ENCODE results near the gene IFI16. TPM values are rescaled to one million over a fixed set of nuclear protein-coding genes. Genes with fewer than 3 reads are reported as not detected.

The IFI16 gene
- total RNA-seq, 1 experiment from 2014 or later = 0.98 TPM

DNA sequence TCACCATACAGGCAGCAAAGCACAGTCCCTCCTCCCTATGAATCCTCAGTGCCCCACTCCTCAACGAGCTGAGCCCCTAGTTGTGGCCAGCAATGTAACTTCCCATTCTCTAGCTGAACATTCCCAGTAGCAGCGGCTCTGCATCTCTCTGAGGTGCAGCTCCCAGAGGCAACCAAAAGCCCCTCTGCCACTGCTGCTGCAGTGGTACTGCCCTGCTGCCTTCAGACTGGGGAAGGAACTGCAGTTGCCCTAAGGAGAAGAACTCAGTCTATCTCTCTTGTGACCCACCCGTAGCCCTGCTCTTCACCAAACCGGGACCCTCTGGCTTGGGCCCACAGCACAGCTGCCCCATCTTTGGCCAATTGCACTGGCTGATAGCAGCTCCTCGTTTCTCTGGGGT is 46.7 kb upstream of the IFI16 start:
- ATAC-seq (no peak), DNase-seq (no peak)
- H2AFZ ChIP-seq (ENCODE audit: low read length) = no peak overlapping the region
- H3K36me3 ChIP-seq (ENCODE audit: low read depth, low read length) = no peaks in the 10 kb centered on the region
- no peak overlapping the region for H3K27ac ChIP-seq (ENCODE audit: low read length)
- TF ChIP-seq EZH2phosphoT487 (IDR thresholded peaks at IDR 0.05; ENCODE audit: borderline replicate concordance, low read length) (no peak), EZH2 (IDR thresholded peaks at IDR 0.05; ENCODE audit: low read length, unreplicated experiment) (no peak), CTCF (conservative IDR thresholded peaks at IDR 0.05; ENCODE audit: low read depth, low read length) (no peak)
- CTCF ChIA-PET = no interaction called here
- POLR2A ChIA-PET (ENCODE audit: unreplicated experiment) = no interaction called here
- H3K9me3 ChIP-seq (ENCODE audit: low read length) = no peaks in the 10 kb centered on the region
- no peaks in the 10 kb centered on the region for H3K9me2 ChIP-seq (replicated peaks; ENCODE audit: low read length)
- H3K79me2 ChIP-seq (ENCODE audit: low read length) = no peaks in the 10 kb centered on the region
- H3K4me2 ChIP-seq (ENCODE audit: low read length) = no peak overlapping the region
- BruUV-seq (replicated peaks) = no TSS peak
- no peaks in the 10 kb centered on the region for H4K20me1 ChIP-seq (ENCODE audit: low read length)
- H3K27me3 ChIP-seq (ENCODE audit: low read length) = no peaks in the 10 kb centered on the region
- no peaks in the 10 kb centered on the region for H3K4me1 ChIP-seq (ENCODE audit: insufficient read depth, low read length)
- intact Hi-C loops (cut with micrococcal nuclease) = no loop called here
- H3K9ac ChIP-seq (ENCODE audit: low read length) = no peak overlapping the region
- no peaks in the 10 kb centered on the region for H3F3A ChIP-seq (ENCODE audit: low read length, unreplicated experiment)
- no peak overlapping the region for H3K4me3 ChIP-seq (ENCODE audit: low read length)

- no TSS peak for BruUV-seq (replicated peaks)
- no peaks in the 10 kb centered on the region for H4K20me1 ChIP-seq (ENCODE audit: low read length)
- H3K9me2 ChIP-seq (replicated peaks; ENCODE audit: low read length) = no peaks in the 10 kb centered on the region
- H3K9me3 ChIP-seq (ENCODE audit: low read length) = no peaks in the 10 kb centered on the region
- H2AFZ ChIP-seq (ENCODE audit: low read length) = no peak overlapping the region
- no peak overlapping the region for H3K4me2 ChIP-seq (ENCODE audit: low read length)
- no peaks in the 10 kb centered on the region for H3K36me3 ChIP-seq (ENCODE audit: low read depth, low read length)
- intact Hi-C loops (cut with micrococcal nuclease) = no loop called here
- no peak for TF ChIP-seq CTCF (conservative IDR thresholded peaks at IDR 0.05; ENCODE audit: low read depth, low read length)
- no peak for TF ChIP-seq EZH2 (IDR thresholded peaks at IDR 0.05; ENCODE audit: low read length, unreplicated experiment)
- no peak for TF ChIP-seq EZH2phosphoT487 (IDR thresholded peaks at IDR 0.05; ENCODE audit: borderline replicate concordance, low read length)
- no peak overlapping the region for H3K27ac ChIP-seq (ENCODE audit: low read length)
- no peaks in the 10 kb centered on the region for H3K4me1 ChIP-seq (ENCODE audit: insufficient read depth, low read length)
- no peaks in the 10 kb centered on the region for H3K79me2 ChIP-seq (ENCODE audit: low read length)
- ATAC-seq = no peak
- H3F3A ChIP-seq (ENCODE audit: low read length, unreplicated experiment) = no peaks in the 10 kb centered on the region
- ChIA-PET POLR2A (ENCODE audit: unreplicated experiment) (no interaction called here), CTCF (no interaction called here)
- no peak overlapping the region for H3K4me3 ChIP-seq (ENCODE audit: low read length)
- no peaks in the 10 kb centered on the region for H3K27me3 ChIP-seq (ENCODE audit: low read length)
- DNase-seq = no peak
- no peak overlapping the region for H3K9ac ChIP-seq (ENCODE audit: low read length)
These were observed 40.5 kb upstream of the IFI16 start for GRCh38 chr1:158969166-158969565.

- Histone ChIP-seq H3K27me3 (ENCODE audit: low read length) (peaks cover 5% of the 10 kb centered on the region), H3K27ac (ENCODE audit: low read length) (no peak overlapping the region), H2AFZ (ENCODE audit: low read length) (no peak overlapping the region), H4K20me1 (ENCODE audit: low read length) (no peaks in the 10 kb centered on the region), H3K36me3 (ENCODE audit: low read depth, low read length) (no peaks in the 10 kb centered on the region), H3F3A (ENCODE audit: low read length, unreplicated experiment) (no peaks in the 10 kb centered on the region), H3K9me2 (replicated peaks; ENCODE audit: low read length) (no peaks in the 10 kb centered on the region), H3K79me2 (ENCODE audit: low read length) (no peaks in the 10 kb centered on the region), H3K9ac (ENCODE audit: low read length) (no peak overlapping the region), H3K9me3 (ENCODE audit: low read length) (no peaks in the 10 kb centered on the region), H3K4me1 (ENCODE audit: insufficient read depth, low read length) (no peaks in the 10 kb centered on the region), H3K4me3 (ENCODE audit: low read length) (no peak overlapping the region), H3K4me2 (ENCODE audit: low read length) (no peak overlapping the region)
- DNase-seq (peak; percentile 3), ATAC-seq (no peak)
- intact Hi-C loops (cut with micrococcal nuclease) = no loop called here
- no peak for TF ChIP-seq CTCF (conservative IDR thresholded peaks at IDR 0.05; ENCODE audit: low read depth, low read length)
- no peak for TF ChIP-seq EZH2 (IDR thresholded peaks at IDR 0.05; ENCODE audit: low read length, unreplicated experiment)
- no peak for TF ChIP-seq EZH2phosphoT487 (IDR thresholded peaks at IDR 0.05; ENCODE audit: borderline replicate concordance, low read length)
- BruUV-seq (replicated peaks) = no TSS peak
- ChIA-PET POLR2A (ENCODE audit: unreplicated experiment) (no interaction called here), CTCF (no interaction called here)
These were observed 39.9 kb upstream of the IFI16 start for GRCh38 chr1:158969855-158970254.
